Ammon's horn (tissue), 1 donor: ENCODE data around the gene KLHL2.

Experiments used
- DNase-seq: peaks from one replicate; pipeline ENCODE4 v3.0.0-alpha.2; 2016; ENCODE audit warnings: low spot score

The KLHL2 gene

DNA sequence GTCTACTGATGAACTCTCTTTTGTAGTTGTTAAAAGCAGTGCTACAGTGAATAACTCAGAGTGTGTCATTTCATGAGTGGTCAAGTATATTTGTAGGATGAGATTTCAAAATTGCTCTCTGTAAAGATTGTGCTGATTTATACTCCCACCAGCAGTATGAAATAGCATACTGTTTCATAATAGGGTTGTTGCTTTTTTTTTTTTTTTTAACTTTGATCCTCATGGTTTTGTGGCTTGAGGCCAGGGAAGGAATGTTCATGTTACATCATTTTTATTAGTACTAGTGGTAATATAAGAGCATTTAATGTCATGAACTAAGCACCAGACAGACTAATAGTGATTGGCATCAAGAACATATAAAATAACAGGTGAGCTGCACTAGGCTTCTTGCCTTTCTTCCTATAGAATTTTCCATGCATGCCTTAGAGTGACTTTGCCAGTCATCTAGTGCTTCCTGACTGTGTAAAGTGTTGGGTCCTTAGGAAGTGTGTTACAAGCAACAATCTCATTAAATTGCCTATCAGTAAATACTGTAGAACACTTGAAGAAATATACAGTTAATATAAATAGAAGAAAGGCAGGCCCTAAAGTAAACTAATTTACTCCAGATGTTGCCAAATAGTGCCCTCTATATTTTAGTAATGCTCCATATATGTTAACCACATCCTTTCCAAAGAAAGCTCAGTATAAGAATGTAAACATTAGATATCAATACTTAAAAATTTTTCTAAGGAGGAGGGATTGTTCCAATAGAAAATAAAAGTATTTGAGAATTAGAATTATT is 81.5 kb downstream of the KLHL2 start:
- no peak for DNase-seq

DNA sequence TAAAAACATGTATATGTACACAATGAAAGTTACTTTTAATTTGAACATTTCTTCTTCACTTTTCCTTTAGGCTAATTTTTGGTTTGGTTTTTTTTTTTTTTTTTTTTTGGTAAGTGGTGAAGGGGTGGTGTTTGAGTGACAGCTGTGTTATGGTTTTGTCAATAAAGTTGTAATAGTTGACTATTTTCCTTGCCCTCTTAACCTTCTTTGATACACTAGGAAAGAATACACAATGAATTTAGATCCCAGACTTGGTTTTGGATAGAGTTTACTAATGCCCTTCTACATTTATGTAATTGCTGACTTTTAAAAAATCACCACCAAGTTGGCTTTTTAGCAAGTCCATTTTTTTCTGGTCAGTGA is 82.0 kb downstream of the KLHL2 start:
- DNase-seq: no peak

DNA sequence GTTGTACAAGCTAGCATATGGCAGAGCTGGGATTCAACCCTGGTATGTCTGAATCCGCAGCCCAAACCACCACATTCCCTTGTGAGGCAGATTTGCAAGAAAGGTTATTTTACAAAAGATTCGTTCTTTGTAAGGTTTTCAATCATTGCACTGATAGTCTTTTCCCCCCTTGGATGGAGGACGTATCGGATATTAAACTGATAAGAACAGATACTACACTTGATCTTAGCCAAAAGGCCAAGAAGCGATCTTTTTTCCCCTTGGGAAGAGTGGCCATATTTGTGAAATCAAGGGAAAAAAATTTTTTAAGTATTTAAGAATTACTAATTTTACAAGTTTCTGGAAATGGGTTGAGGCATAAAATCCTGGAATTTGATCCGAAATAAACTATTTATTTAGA is 85.7 kb downstream of the KLHL2 start:
- no peak for DNase-seq

DNA sequence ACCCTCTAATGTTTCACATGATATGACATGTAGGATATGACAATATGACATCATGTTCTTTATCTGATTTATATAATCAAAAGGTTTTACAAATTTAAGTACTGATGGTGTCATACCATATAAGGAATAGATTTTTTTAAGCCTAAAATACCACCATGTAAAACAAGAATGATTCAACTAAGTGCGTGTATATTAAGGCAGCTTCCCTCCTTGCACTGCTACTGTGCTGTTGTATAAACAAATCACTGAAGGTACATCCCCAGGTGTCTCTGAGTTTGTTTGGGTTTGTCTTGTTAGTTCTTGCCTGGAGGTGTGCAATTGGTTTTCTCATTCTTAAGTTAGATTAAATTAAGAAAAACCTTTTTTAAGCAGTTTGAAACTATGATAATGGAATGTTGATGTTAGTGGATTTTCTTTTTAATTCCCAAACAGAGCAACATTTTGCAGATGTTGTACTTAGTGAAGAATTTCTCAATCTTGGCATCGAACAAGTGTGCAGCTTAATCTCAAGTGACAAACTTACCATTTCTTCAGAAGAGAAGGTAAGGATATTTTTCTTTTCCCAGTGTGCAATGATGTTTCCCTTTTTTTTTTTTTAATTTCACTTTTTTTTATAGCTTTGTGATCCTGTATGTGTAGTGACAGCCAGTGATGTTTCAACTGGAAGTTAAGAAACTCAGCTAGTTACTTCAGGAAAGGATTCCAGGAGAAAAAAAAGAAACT is 86.7 kb downstream of the KLHL2 start:
- no peak for DNase-seq

DNA sequence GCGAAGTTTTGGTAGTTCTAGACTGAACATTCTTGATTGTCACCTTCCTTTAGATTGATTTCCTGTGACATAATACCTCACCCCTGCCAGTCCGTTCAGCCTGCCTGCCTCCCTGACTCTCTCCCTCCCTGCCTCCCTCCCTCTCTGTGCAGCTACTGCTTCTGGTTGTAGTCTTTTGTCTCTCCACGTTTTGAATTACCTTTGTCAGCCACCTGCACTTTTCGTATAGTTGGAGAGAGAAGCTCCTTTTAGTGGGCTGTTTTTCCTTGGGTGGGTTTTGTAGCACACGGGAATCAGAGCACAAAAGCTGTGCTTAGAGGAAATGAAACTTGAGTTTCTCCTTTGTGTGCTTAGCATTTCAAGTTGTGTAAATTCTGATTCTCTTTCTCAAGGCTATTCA is 87.5 kb downstream of the KLHL2 start:
- no peak for DNase-seq

DNA sequence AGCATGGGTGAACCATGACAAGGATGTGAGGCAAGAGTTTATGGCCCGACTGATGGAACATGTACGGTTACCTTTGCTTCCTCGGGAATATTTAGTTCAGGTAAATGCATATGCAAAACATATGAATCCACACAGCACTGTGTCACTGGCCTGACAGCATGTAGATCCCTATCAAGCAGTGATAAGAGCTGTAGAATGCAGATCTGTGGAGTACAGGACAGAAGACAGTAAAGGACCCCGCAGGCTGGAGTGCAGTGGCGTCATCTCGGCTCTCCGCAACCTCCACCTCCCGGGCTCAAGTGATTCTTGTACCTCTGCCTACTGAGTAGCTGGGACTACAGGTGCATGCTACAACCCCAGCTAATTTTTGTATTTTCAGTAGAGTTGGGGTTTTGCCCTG is 90.3 kb downstream of the KLHL2 start:
- DNase-seq: no peak

DNA sequence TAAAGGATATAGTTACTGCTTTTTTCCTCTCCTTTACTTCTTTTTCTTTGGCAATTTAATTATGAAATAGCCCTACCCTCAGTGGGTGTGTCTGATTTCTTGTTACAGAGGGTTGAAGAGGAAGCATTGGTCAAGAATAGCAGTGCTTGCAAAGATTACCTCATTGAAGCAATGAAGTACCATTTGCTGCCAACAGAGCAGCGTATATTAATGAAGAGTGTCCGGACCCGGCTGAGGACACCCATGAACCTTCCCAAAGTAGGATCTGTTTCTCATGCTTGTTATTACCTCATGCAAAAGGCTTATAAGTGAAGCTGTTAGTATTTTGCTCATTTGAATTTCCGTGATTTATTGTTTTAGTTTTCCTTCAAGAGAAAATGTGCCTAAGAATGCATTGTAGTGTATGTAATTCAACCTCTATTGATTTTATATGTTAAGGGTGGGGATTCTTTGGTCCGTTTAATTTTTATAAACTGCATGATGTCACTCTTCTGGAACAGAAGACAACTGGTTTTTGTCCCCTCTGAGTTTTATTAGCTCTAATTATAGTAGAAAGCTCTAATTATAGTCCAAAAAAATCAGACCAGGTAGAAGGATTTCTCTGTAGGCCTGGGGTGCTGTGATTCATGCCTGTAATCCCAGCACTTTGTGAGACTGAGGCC is 92.2 kb downstream of the KLHL2 start:
- DNase-seq: no peak

DNA sequence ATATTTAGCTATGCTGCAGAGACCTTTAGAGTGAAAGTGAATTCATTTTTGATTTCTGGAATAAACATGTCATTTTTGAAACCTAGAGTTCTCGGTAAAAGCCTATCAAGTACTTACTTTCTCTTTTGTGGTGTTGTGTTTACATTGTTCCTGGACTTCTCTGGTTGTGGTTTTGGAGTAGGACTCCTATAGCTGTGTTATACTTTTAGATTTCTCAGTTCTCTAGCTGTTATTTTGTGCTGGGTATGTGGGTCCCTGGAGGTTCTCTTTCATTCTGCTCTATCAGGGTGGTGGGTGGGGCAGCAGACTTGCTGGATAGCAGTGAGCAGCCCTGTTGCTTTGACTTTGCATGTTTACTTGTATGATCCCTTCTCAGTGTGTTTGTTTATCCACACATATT is 94.5 kb downstream of the KLHL2 start:
- DNase-seq: no peak

DNA sequence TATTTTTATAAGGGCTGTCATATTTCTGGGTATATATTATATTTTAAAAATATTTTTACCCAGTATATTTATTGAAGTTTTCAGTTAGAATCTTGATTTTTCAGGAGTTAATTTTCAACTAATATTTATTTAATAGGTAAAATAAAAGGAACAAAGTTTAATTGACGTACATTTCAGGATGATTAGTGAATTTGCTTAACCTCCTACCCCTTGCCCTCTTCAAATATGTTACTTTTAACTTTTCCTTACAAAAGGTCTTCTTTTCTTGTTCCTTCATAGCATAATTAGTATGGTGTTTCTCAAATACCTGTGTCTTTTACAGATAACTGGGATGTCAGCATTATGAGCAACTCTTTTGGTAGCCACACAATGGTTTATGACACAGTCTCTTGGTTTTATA is 95.3 kb downstream of the KLHL2 start:
- DNase-seq: no peak

DNA sequence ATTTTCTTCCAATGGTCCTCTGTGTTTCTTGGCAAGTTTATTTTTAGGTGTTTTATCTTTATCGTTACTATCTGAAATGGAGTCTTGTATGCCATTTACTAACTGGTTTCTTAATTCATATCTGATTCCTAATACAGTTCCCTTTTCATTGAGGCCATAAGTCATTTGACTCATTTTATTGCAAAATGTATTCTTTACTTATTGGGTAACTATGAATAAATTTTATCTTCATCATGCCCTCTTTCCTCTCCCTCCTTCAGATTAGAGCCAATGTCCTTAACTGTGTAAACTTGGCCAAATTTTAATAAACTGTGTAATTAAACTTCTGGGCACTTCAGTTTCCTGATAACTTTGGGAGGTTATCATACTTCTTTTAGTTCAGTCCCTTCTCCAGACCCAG is 100.8 kb downstream of the KLHL2 start:
- no peak for DNase-seq

DNA sequence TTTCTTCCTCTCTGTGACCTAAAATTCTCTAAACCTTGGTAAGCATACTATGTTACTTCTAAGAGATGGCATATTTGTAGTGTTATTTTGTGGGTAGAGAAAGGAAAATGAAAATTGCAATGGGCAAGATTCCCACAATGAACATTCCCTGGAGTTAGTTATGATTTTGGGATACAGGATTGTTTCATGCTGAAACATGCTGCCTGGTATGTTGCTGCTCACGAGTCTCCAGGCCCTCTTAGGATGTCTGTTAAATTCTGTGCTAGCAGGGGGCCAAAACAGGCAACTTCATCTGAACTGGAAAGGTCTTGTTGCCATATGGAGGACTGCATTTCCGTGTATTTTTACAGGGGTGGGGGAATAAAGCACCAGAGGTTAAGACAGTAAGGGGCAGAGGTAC is 101.2 kb downstream of the KLHL2 start:
- DNase-seq: no peak

DNA sequence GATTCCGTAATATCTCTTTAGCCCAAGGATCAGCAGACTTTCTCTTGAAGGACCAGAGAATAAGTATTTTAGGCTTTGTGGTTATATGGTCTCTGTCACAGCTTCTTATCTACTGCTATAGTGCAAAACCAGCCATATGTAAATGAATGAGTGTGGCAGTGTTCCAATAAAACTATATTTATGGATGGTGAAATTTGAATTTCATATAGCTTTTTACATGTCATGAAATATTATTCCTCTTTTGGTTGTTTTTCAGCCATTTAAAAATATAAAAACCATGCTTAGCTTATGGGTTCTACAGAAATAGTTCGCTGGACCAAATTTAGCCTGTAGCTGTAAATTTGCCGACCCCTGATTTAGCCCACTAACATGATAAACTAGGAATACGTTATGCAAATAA is 102.1 kb downstream of the KLHL2 start:
- no peak for DNase-seq

DNA sequence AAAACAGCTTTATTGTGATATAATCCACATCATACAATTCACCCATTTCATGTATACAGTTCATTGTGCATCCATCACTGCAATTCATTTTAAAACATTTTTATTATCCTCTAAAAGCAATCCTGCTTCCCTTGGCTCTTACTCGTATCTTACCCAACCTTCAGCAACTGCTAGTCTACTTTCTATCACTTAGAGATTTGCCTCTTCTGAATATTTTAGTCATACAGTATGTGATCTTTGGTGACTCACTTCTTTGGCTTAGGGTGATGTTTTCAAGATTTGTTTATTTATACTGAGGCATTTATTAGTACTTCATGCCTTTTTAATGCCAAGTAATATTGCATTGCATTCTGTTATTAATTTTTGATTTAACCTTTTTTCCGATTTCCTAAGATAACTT is 105.1 kb downstream of the KLHL2 start:
- DNase-seq: no peak

DNA sequence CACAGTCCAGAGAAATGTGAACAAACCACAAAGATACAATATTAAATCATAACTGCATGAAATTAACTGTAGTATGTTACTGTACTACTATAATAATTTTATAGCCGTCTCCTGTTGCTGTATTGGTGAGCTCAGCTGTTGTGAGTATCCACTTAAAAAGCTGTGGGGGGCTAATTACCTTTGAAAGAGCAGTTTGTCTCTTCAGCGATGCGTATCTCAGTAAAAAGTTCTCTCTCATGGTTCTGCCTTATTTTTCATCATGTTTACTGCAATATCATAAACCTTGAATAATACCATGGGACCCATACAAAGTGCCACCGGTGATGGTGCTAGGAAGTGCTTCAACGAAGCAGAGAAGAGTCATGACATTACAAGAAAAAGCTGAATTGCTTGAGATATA is 111.7 kb downstream of the KLHL2 start:
- DNase-seq: no peak

DNA sequence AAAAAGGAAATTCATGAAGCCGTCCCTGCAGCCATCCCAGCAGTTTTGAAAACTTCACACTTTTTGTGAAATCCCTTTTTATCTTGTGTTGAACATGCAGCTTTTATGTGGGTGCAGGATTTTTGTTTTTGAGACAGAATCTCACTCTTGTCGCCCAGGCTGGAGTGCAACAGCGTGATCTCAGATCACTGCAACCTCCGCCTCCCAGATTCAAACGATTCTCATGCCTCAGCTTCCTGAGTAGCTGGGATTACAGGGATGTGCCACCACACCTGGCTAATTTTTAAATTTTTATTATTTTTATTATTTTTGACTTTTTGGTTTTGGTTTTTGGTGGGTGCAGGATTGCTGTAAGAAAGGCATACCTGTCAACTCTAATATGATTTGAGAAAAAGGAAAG is 112.1 kb downstream of the KLHL2 start:
- DNase-seq: no peak

DNA sequence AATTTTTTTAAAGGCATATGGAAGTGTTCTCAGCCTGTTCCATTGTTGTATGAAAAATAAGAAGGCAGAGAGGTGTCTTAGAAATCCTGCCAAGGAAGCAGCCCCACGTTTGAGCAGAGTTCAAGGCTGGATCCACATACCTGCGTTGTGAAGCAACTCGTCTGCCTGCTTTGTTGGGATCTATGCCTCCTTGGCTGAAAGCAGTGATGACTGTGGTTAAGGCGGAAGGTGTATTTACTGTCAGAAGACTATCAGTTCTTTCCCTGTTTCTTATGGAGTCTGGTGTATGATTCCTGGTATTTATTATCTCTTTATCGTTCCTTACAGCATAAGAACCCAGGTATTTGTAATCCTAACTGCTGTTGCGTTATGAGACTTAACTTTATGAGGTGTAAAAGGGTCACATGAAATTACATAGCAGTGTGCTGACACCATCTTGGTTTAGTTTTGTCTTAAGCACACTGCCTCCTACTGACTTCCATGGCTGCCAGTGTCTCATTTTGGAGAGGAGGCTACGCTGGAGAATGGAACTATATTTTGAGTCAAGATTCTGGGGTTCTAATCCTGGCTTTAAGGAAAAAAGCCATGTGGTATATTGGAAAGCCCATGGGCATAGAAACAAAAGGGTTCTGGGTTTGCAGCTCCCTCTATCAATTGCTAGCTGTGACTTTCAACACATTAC is 117.0 kb downstream of the KLHL2 start:
- no peak for DNase-seq

DNA sequence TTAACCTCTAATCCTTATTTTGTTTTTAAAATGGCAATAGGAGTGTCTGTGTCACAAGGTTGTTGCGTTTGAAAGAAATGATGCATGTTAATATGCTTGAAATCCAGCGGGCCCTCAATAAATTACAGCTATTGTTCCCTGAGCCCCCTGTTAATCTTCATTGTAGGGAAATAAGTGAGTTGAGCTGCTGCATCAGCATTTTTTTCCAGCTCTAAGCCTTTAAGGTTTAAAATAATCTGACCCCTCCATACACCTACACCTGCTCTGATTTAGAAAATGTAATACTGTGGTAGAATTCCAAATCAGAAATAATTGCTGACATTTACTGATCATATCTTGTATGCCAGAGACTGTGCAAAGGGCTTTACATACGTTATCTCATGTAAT is 117.5 kb downstream of the KLHL2 start:
- no peak for DNase-seq

DNA sequence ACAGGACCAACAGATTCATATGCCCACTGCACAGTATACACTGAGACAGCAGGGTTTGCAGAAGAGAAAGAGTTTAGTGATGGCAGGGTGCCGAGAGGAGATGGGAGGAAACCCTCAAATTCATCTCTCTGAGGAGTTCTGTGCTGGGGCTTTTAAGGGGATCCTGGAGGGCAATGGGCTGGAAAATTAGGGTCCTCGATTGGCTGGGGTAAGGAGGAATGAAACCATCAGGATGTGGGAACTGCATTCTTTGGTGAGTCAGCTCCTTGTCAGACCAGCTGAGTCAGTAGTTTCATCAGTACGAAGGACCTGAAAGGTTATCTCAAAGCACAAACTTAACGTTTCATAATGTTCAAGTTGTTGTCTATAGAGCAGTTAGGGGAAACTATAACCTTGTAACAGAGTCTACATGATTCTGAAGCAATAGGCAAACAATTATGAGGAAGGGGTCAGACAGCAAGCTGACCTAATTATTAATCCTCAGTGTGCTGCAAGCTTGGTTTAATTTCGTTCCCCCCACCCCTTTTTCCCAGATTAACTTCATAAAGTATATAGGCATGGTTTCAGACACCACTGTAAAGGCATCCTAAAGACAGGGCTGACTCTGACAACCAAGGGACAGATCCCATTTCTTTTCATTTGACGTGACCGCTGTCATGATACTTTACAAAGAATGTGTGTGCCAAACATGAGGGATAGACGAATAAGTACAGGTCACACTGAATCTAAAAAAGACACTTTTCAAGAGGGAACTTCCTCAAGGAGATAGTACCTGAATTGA is 118.6 kb downstream of the KLHL2 start:
- DNase-seq: no peak

DNA sequence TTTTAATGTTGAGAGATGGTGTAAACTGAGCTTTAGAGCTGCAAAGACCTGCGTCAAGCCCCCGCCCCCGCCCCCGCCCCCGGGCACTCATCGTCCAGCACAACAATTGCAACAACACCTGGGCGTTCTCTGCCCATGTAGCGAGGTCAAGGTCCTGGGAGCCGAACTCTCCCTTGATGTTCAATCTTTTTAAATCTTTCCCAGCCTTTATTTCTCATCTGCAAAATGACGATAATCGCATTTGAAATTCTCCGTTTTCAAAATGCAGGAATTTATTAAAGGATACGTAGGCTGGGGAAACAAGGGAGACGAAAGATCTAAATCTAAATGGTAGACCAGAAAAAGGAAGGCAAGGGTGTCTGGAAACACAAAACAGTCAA is 119.5 kb downstream of the KLHL2 start:
- peak; percentile 40 for DNase-seq

DNA sequence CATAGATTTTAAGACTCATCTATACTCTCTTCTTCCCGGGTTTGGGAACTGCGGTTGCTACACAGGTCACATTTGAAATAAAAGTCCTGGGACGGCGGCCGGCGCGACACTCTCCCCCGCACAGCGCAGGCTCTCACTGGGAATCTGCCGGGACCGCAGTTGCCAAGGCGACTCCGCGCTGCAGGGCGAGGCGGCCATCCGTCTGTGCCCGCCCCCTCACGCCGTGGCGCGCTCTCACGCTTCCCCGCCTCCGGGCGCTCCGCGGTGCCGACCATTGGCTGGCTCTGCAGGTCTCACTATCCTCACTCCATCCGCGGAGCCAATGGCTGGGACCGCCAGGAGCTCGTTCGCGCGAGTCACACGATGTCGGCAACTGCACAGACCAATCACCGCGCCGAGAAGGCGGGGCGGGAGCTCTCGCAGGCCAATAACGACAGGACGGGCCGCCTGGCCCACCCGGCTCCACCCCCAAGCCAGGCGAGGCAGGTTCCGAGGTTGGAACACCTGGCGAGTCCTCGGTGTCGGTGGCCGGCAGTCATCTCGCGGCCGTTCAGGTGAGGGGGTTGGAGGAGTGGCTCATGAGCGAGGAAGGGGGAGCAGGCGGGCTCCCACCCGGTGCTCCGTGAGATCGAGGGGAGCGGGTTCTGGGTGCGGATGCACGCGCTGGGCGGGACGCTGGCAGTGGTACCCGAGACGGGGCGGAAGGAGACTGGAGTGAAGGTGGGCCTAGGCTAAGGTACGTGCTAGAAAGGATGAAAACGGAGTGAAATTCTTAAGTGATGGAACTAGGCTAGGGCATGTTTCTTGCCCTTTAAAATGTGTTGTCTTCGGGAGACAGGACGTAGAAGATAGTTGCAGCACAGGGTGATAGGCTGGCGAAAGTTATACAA is 120.1 kb downstream of the KLHL2 start, which contains the start of gene MSMO1:
MSMO1 (plus strand) TSS at position 459 of the 890 bp plus-strand sequence. CDS start 5,702 bp downstream, outside the sequence.
- peak; percentile 100 for DNase-seq

DNA sequence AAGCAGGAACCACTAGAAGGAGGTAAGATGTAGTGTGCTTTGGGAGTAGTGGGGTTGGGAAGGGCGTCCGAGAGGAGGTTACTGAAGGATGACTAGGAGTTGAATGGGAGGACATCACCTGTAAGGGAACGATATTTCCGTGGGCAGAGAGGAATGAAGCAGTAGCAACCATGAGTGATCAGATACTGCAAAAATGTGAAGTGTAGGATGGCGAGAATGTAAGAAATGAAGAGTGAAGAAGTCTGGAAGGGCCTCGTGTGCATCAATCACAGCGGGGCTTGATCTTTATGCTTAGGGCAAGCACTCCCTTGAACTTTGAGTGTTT is 120.7 kb downstream of the KLHL2 start:
- no peak for DNase-seq
